GM12878 (cell line): ENCODE measurements around the gene CHRNG. TPM values are rescaled to one million over a fixed set of nuclear protein-coding genes. Genes with fewer than 3 reads are reported as not detected.

ENCODE experiments used
- ATAC-seq: fragments of 200-7000 bp; cut with Tn5 transposase; 3 replicates; pipeline ENCODE4 v1.9.1; 2020; ENCODE audit warnings: mild to moderate bottlenecking, moderate library complexity
- BruUV-seq: library from RNA; stranded (reverse); fragments of 400-500 nt; replicated peaks from 2 replicates; lab custom pipeline; 2021; lab: Mats Ljungman, UMichigan
- CTCF ChIA-PET: fragments of 300-600 bp; sonication (Branson Sonifier 250); formaldehyde crosslinking; extraction: SDS; loops from one replicate; lab custom pipeline; 2021; ENCODE audit warnings: inconsistent platforms; lab: Yijun Ruan, JAX
- POLR2A ChIA-PET: fragments of 350-600 bp; formaldehyde crosslinking; extraction: SDS; loops from one replicate; lab custom pipeline; 2021; ENCODE audit warnings: inconsistent platforms; lab: Charles Lee
- RAD21 ChIA-PET: fragments of 300-600 bp; sonication (Branson Sonifier 250); formaldehyde crosslinking; loops from one replicate; lab custom pipeline; 2023; ENCODE audit warnings: antibody characterized with exemption; ENCODE audit not compliant: unreplicated experiment; lab: Charles Lee
- SMC1A ChIA-PET: fragments of 300-600 bp; sonication (Branson Sonifier 250); formaldehyde crosslinking; loops from one replicate; lab custom pipeline; 2023; ENCODE audit not compliant: unreplicated experiment, uncharacterized antibody; lab: Charles Lee
- DNase-seq: peaks from one replicate; pipeline ENCODE4 v3.0.0-alpha.2; 2011; ENCODE audit warnings: low read depth, low spot score
- FAIRE-seq: peaks from 3 replicates; lab custom pipeline; 2011; peaks lifted over from hg19 to GRCh38; lab: Jason Lieb, UNC
- H2AFZ ChIP-seq: 2 replicates; pipeline ENCODE4 v1.6.0; 2011; ENCODE audit warnings: low read depth, low read length, control low read depth; ENCODE audit not compliant: control insufficient read depth
- H3K27ac ChIP-seq: 2 replicates; pipeline ENCODE4 v1.5.1; 2011; ENCODE audit warnings: control low read depth; ENCODE audit not compliant: control insufficient read depth, insufficient read depth
- H3K27me3 ChIP-seq, 2 experiments: replicated peaks in 1 of 2; 2 replicates each; pipeline versions ENCODE4 v1.6.0 to v1.6.1; 2011; ENCODE audit warnings: low read length in 1 of 2; ENCODE audit not compliant: control insufficient read depth in 2 of 2, insufficient read depth in 2 of 2
- H3K36me3 ChIP-seq, 2 experiments: 2 replicates each; pipeline ENCODE4 v1.5.1; 2011; ENCODE audit warnings: low read length in 1 of 2; ENCODE audit not compliant: control insufficient read depth in 2 of 2, insufficient read depth in 2 of 2
- H3K4me1 ChIP-seq: 2 replicates; pipeline ENCODE4 v1.6.1; 2011; ENCODE audit warnings: mild to moderate bottlenecking, low read length, moderate library complexity, mixed read lengths; ENCODE audit not compliant: control insufficient read depth, insufficient read depth
- H3K4me2 ChIP-seq: 2 replicates; pipeline ENCODE4 v1.6.0; 2011; ENCODE audit warnings: control low read depth; ENCODE audit not compliant: control insufficient read depth, insufficient read depth
- H3K4me3 ChIP-seq: fragments of 200-600 bp; sonication (generic); 2 replicates; pipeline ENCODE4 v1.5.1; 2016
- H3K79me2 ChIP-seq: 2 replicates; pipeline ENCODE4 v1.6.0; 2011; ENCODE audit warnings: low read length; ENCODE audit not compliant: control insufficient read depth, insufficient read depth
- H3K9ac ChIP-seq: 2 replicates; pipeline ENCODE4 v1.8.0; 2011; ENCODE audit warnings: low read length, control low read depth, mixed read lengths; ENCODE audit not compliant: control insufficient read depth, insufficient read depth
- H3K9me3 ChIP-seq: replicated peaks from 3 replicates; pipeline ENCODE4 v1.5.1; 2011; ENCODE audit warnings: mild to moderate bottlenecking, low read length; ENCODE audit not compliant: control insufficient read depth, insufficient read depth
- H4K20me1 ChIP-seq: 2 replicates; pipeline ENCODE4 v1.6.0; 2011; ENCODE audit not compliant: control insufficient read depth, insufficient read depth
- BRCA1 ChIP-seq: IDR thresholded peaks from 2 replicates; pipeline ENCODE4 v1.6.1; 2011; ENCODE audit warnings: low read depth, low read length, improper control_type of control experiment
- EGR1 ChIP-seq, 2 experiments: IDR thresholded peaks; 1 replicate in 1 of 2; 2 replicates in 1 of 2; pipeline ENCODE4 v1.6.1; 2011 to 2012; ENCODE audit warnings: low read depth in 2 of 2, low read length in 2 of 2, borderline replicate concordance in 1 of 2, mild to moderate bottlenecking in 1 of 2, moderate library complexity in 1 of 2
- NFIC ChIP-seq: IDR thresholded peaks from 2 replicates; pipeline ENCODE4 v1.6.1; 2012; ENCODE audit warnings: low read depth, mild to moderate bottlenecking, inconsistent platforms, low read length, moderate library complexity
- NFYA ChIP-seq: IDR thresholded peaks from 2 replicates; pipeline ENCODE4 v1.6.1; 2011; ENCODE audit warnings: low read depth, mild to moderate bottlenecking, low read length, improper control_type of control experiment, borderline replicate concordance
- PAX5 ChIP-seq: IDR thresholded peaks from 2 replicates; pipeline ENCODE4 v1.6.1; 2011; ENCODE audit warnings: low read depth, low read length, borderline replicate concordance
- POU2F2 ChIP-seq: IDR thresholded peaks from 3 replicates; pipeline ENCODE4 v1.6.1; 2011; ENCODE audit warnings: low read depth, mild to moderate bottlenecking, low read length, borderline replicate concordance
- SMAD5 ChIP-seq: IDR thresholded peaks from 2 replicates; pipeline ENCODE4 v1.6.1; 2016; ENCODE audit warnings: antibody characterized with exemption, low read depth
- TCF12 ChIP-seq: IDR thresholded peaks from 2 replicates; pipeline ENCODE4 v1.6.1; 2011; ENCODE audit warnings: low read depth, mild to moderate bottlenecking, low read length
- TCF7 ChIP-seq: IDR thresholded peaks from 2 replicates; pipeline ENCODE4 v1.6.1; 2014; ENCODE audit warnings: antibody characterized with exemption, borderline replicate concordance
- ZBED1 ChIP-seq: IDR thresholded peaks from 2 replicates; pipeline ENCODE4 v1.6.1; 2016; ENCODE audit warnings: borderline replicate concordance
- WGBS: methylation state at CpG from one replicate; pipeline ENCODE4 v1.1.6; 2016; ENCODE audit warnings: low lambda C conversion rate; ENCODE audit not compliant: insufficient replicate concordance, insufficient coverage; ENCODE audit errors: missing lambda C conversion rate; 5-methylcytosine and 5-hydroxymethylcytosine counted together
- in situ Hi-C: fragments of 300-500 bp; cut with MboI; formaldehyde crosslinking; loops from 9 replicates; pipeline ENCODE4 v1.14.3; 2018; ENCODE audit warnings: mixed read lengths
- intact Hi-C: fragments of 100-400 bp; cut with micrococcal nuclease; formaldehyde crosslinking; loops from one replicate; pipeline ENCODE4 v1.14.2; 2022; ENCODE audit not compliant: unreplicated experiment
- polyA plus RNA-seq, 11 experiments: library from polyadenylated mRNA; depleted of rRNA in 4 of 11; unstranded in 6 of 11; stranded (reverse) in 5 of 11; fragments of >200 nt; fragmentation: Nextera tagmentation in 4 of 11; fragmentation: Illumina TruSeq in 1 of 11; extraction: Ambion mirVana in 4 of 11; extraction: Trizol in 1 of 11; gene quantifications; 1 replicate in 1 of 11; 2 replicates in 10 of 11; pipeline versions ENCODE4 v1.2.1 to v1.2.3, GENCODE V29; 2011 to 2016; ENCODE audit warnings: inconsistent platforms in 2 of 11, missing spikeins in 2 of 11, low read depth in 1 of 11
- total RNA-seq, 4 experiments: library from RNA; depleted of rRNA in 3 of 4; stranded (reverse); fragments of >200 nt in 3 of 4; fragmentation: Illumina TruSeq in 1 of 4; extraction: Trizol in 1 of 4; gene quantifications; 2 replicates each; pipeline versions ENCODE4 v1.2.1 to v1.2.3, GENCODE V29; 2013 to 2021
- TF ChIP-seq, protein P1 (sequence below): IDR thresholded peaks from 2 replicates; pipeline ENCODE4 v1.6.1; 2011; ENCODE audit warnings: borderline replicate concordance, low read depth, mild to moderate bottlenecking, moderate library complexity, mixed read lengths, low read length; ENCODE audit not compliant: insufficient read depth; ENCODE audit errors: extremely low read length
- TF ChIP-seq, protein P2 (sequence below): fragments of 450-650 bp; IDR thresholded peaks from 2 replicates; pipeline ENCODE4 v1.6.1; 2017; ENCODE audit warnings: mild to moderate bottlenecking, low read depth, inconsistent platforms; ENCODE audit not compliant: poor library complexity, severe bottlenecking
- TF ChIP-seq, protein P3 (sequence below): fragments of 450-650 bp; conservative IDR thresholded peaks from 2 replicates; pipeline ENCODE4 v1.6.1; 2017; ENCODE audit warnings: mild to moderate bottlenecking, moderate library complexity

Gene CHRNG
- total and polyA plus RNA-seq, 10 of the 15 experiments (the other 5 are each of a cell fraction or from before 2014, with no cell fraction given), result 0.17 TPM; not detected in 9

DNA sequence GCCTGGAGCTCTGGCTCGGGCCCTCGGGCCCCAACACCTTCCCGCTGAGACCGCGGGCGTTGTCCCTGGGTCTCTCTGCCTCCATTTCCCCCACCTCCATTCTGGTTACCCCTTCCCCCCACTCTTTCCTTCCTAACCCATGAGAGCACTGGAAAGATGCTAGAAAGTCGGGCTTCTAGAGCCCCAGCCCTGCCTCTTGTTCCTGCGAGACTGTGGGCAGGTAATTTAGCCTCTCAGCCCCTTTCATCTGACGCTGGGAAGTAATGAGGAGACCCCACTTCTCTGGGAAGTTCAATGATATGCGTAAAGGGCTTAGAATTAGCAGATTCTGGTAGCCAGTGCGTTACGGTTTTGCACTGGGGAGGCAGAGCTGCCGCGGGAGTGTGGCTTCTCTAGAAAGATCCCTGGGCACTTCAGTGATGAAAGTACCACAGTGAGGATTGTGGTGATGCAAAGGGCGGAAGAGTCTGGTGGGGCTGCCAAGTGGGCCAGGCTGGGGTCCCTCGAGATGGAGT lies 35.6 kb upstream of the CHRNG start:
- DNase-seq (no peak), FAIRE-seq (no peak), ATAC-seq (no peak)
- Histone ChIP-seq H3K36me3 (no peaks in the 10 kb centered on the region), H4K20me1 (no peaks in the 10 kb centered on the region), H3K4me2 (no peak overlapping the region), H3K79me2 (no peaks in the 10 kb centered on the region), H3K4me1 (no peaks in the 10 kb centered on the region), H3K9me3 (no peaks in the 10 kb centered on the region), H3K27me3 (peaks cover 5 to 12% of the 10 kb centered on the region in 2 experiments), H3K9ac (no peak overlapping the region), H2AFZ (no peak overlapping the region), H3K4me3 (no peak overlapping the region), H3K27ac (no peak overlapping the region)
- no TSS peak for BruUV-seq
- intact Hi-C loops (no loop called here), in situ Hi-C loops (no loop called here)
- ChIA-PET POLR2A (no interaction called here), SMC1A (no interaction called here), CTCF (no interaction called here), RAD21 (no interaction called here)
- 9% methylated on average over 15 of the region's 16 CpGs for WGBS
- TF ChIP-seq PAX5, result no peak
- TF ChIP-seq, protein P1, sequence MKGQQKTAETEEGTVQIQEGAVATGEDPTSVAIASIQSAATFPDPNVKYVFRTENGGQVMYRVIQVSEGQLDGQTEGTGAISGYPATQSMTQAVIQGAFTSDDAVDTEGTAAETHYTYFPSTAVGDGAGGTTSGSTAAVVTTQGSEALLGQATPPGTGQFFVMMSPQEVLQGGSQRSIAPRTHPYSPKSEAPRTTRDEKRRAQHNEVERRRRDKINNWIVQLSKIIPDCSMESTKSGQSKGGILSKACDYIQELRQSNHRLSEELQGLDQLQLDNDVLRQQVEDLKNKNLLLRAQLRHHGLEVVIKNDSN, result no peak
- no peak for TF ChIP-seq POU2F2
- TF ChIP-seq, protein P2, sequence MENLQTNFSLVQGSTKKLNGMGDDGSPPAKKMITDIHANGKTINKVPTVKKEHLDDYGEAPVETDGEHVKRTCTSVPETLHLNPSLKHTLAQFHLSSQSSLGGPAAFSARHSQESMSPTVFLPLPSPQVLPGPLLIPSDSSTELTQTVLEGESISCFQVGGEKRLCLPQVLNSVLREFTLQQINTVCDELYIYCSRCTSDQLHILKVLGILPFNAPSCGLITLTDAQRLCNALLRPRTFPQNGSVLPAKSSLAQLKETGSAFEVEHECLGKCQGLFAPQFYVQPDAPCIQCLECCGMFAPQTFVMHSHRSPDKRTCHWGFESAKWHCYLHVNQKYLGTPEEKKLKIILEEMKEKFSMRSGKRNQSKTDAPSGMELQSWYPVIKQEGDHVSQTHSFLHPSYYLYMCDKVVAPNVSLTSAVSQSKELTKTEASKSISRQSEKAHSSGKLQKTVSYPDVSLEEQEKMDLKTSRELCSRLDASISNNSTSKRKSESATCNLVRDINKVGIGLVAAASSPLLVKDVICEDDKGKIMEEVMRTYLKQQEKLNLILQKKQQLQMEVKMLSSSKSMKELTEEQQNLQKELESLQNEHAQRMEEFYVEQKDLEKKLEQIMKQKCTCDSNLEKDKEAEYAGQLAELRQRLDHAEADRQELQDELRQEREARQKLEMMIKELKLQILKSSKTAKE, result no peak
- TF ChIP-seq ZBED1, result no peak
- TF ChIP-seq TCF7, result no peak
- no peak for TF ChIP-seq NFIC
- TF ChIP-seq TCF12, result no peak
- TF ChIP-seq NFYA, result no peak
- TF ChIP-seq SMAD5, result no peak
- TF ChIP-seq EGR1 (IDR thresholded peaks at IDR 0.05; ENCODE audit: borderline replicate concordance in 1 of 2, low read depth in 2 of 2, low read length in 2 of 2), result no peak
- TF ChIP-seq BRCA1, result no peak
- TF ChIP-seq, protein P3, sequence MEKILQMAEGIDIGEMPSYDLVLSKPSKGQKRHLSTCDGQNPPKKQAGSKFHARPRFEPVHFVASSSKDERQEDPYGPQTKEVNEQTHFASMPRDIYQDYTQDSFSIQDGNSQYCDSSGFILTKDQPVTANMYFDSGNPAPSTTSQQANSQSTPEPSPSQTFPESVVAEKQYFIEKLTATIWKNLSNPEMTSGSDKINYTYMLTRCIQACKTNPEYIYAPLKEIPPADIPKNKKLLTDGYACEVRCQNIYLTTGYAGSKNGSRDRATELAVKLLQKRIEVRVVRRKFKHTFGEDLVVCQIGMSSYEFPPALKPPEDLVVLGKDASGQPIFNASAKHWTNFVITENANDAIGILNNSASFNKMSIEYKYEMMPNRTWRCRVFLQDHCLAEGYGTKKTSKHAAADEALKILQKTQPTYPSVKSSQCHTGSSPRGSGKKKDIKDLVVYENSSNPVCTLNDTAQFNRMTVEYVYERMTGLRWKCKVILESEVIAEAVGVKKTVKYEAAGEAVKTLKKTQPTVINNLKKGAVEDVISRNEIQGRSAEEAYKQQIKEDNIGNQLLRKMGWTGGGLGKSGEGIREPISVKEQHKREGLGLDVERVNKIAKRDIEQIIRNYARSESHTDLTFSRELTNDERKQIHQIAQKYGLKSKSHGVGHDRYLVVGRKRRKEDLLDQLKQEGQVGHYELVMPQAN, result no peak
